K562 (cell line): Measurements from ENCODE around the gene UBXN6. TPM values are rescaled to one million over a fixed set of nuclear protein-coding genes. Genes with fewer than 3 reads are reported as not detected.
A peak's percentile ranks its signal among the peaks of the same experiment; 100 is the strongest.

Experiments
- ARHGAP35 ChIP-seq: fragments of 450-650 bp; IDR thresholded peaks from 2 replicates; pipeline ENCODE4 v1.6.1; 2018; ENCODE audit not compliant: partially characterized antibody
- CCNT2 ChIP-seq: IDR thresholded peaks from 2 replicates; pipeline ENCODE4 v1.6.1; 2011; ENCODE audit warnings: borderline replicate concordance, low read depth, mild to moderate bottlenecking, moderate library complexity, mixed read lengths, low read length; ENCODE audit not compliant: insufficient read length; ENCODE audit errors: extremely low read depth
- CGGBP1 ChIP-seq: fragments of 250-450 bp; sonication (Bioruptor Pico); IDR thresholded peaks from 2 replicates; pipeline ENCODE4 v1.9.0; 2021; ENCODE audit warnings: mild to moderate bottlenecking
- CSDE1 ChIP-seq, 2 experiments: fragments of 450-650 bp; IDR thresholded peaks; 2 replicates each; pipeline ENCODE4 v1.6.1; 2016; ENCODE audit warnings: mild to moderate bottlenecking in 1 of 2
- EP300 ChIP-seq: IDR thresholded peaks from 2 replicates; pipeline ENCODE4 v1.6.1; 2012; ENCODE audit warnings: low read length, improper control_type of control experiment
- HDAC1 ChIP-seq, 2 experiments: fragments of 450-650 bp; IDR thresholded peaks; 2 replicates each; pipeline ENCODE4 v1.6.1; 2016 to 2017; ENCODE audit warnings: inconsistent platforms in 1 of 2, mild to moderate bottlenecking in 1 of 2, moderate library complexity in 1 of 2
- HNRNPK ChIP-seq: fragments of 200-400 bp; formaldehyde crosslinking; IDR thresholded peaks from one replicate; pipeline ENCODE4 v1.6.1; 2018; ENCODE audit warnings: mild to moderate bottlenecking, low read depth, low read length; ENCODE audit not compliant: poor library complexity, severe bottlenecking
- MBD2 ChIP-seq: sonication (generic); IDR thresholded peaks from 2 replicates; pipeline ENCODE4 v1.6.1; 2016; ENCODE audit warnings: low read depth, borderline replicate concordance
- MLLT1 ChIP-seq, 2 experiments: fragments of 450-650 bp; IDR thresholded peaks; 2 replicates each; pipeline ENCODE4 v1.6.1; 2016
- MYBL2 ChIP-seq, 2 experiments: fragments of 450-650 bp in 1 of 2; sonication (generic) in 1 of 2; formaldehyde crosslinking in 1 of 2; IDR thresholded peaks; 2 replicates each; pipeline versions ENCODE4 v1.6.1 to v1.8.1; 2017 to 2022; ENCODE audit warnings: borderline replicate concordance in 1 of 2, inconsistent platforms in 1 of 2, low read depth in 1 of 2, mild to moderate bottlenecking in 1 of 2, missing genetic modification reagents in 1 of 2, moderate library complexity in 1 of 2
- NR2C1 ChIP-seq, 2 experiments: fragments of 450-650 bp; IDR thresholded peaks; 2 replicates each; pipeline ENCODE4 v1.6.1; 2017; ENCODE audit warnings: mild to moderate bottlenecking in 2 of 2, antibody characterized with exemption in 1 of 2, inconsistent platforms in 1 of 2, missing compliant biosample characterization in 1 of 2, missing genetic modification characterization in 1 of 2
- NR3C1 ChIP-seq: sonication (generic); formaldehyde crosslinking; IDR thresholded peaks from 2 replicates; pipeline ENCODE4 v1.8.1; 2022; ENCODE audit warnings: missing genetic modification reagents
- PHF8 ChIP-seq: fragments of 200-600 bp; sonication (generic); IDR thresholded peaks from 2 replicates; pipeline ENCODE4 v1.6.1; 2012; ENCODE audit warnings: mixed run types, mild to moderate bottlenecking, inconsistent platforms, low read length, moderate library complexity, borderline replicate concordance
- PHTF2 ChIP-seq: fragments of 250-450 bp; sonication (Bioruptor Pico); IDR thresholded peaks from 2 replicates; pipeline ENCODE4 v1.5.0; 2021; ENCODE audit warnings: mild to moderate bottlenecking
- TAF9B ChIP-seq: fragments of 450-650 bp; IDR thresholded peaks from 2 replicates; pipeline ENCODE4 v1.6.1; 2018; ENCODE audit warnings: mild to moderate bottlenecking; ENCODE audit not compliant: partially characterized antibody
- TOE1 ChIP-seq, 2 experiments: fragments of 450-650 bp in 1 of 2; sonication (generic) in 1 of 2; formaldehyde crosslinking in 1 of 2; IDR thresholded peaks; 2 replicates each; pipeline versions ENCODE4 v1.7.1 to v1.8.0; 2016 to 2022; ENCODE audit warnings: borderline replicate concordance in 2 of 2, mild to moderate bottlenecking in 2 of 2, antibody characterized with exemption in 1 of 2, inconsistent platforms in 1 of 2, low read depth in 1 of 2, missing genetic modification reagents in 1 of 2, moderate library complexity in 1 of 2
- ZBTB12 ChIP-seq: fragments of 250-450 bp; sonication (Bioruptor Pico); IDR thresholded peaks from 2 replicates; pipeline ENCODE4 v1.4.0; 2020
- ZC3H8 ChIP-seq: fragments of 450-650 bp; IDR thresholded peaks from 2 replicates; pipeline ENCODE4 v1.6.1; 2017
- ZNF121 ChIP-seq: sonication (generic); formaldehyde crosslinking; conservative IDR thresholded peaks from 2 replicates; pipeline ENCODE4 v1.8.0; 2022; ENCODE audit warnings: missing genetic modification reagents
- ZNF217 ChIP-seq: sonication (generic); formaldehyde crosslinking; IDR thresholded peaks from 2 replicates; pipeline ENCODE4 v1.8.0; 2022; ENCODE audit warnings: mild to moderate bottlenecking, missing genetic modification reagents
- ZNF224 ChIP-seq: sonication (generic); formaldehyde crosslinking; IDR thresholded peaks from 2 replicates; pipeline ENCODE4 v1.8.0; 2022; ENCODE audit warnings: mild to moderate bottlenecking, missing genetic modification reagents
- ZNF41 ChIP-seq: fragments of 250-450 bp; sonication (Bioruptor Pico); conservative IDR thresholded peaks from 2 replicates; pipeline ENCODE4 v1.4.0; 2020; ENCODE audit warnings: mild to moderate bottlenecking
- ZNF695 ChIP-seq: fragments of 450-650 bp; formaldehyde crosslinking; IDR thresholded peaks from 2 replicates; pipeline ENCODE4 v1.4.0; 2020; ENCODE audit warnings: mild to moderate bottlenecking, moderate library complexity
- ZZZ3 ChIP-seq: fragments of 450-650 bp; IDR thresholded peaks from 2 replicates; pipeline ENCODE4 v1.6.1; 2016; ENCODE audit warnings: antibody characterized with exemption, mild to moderate bottlenecking, moderate library complexity
- polyA plus RNA-seq, 8 experiments: library from polyadenylated mRNA; depleted of rRNA in 4 of 8; stranded (reverse) in 5 of 8; unstranded in 3 of 8; fragments of >200 nt; fragmentation: Nextera tagmentation in 2 of 8; fragmentation: Illumina TruSeq in 1 of 8; extraction: Ambion mirVana in 2 of 8; extraction: Trizol in 1 of 8; gene quantifications; 2 replicates each; pipeline versions ENCODE4 v1.2.1 to v1.2.3, GENCODE V29; 2011 to 2014; ENCODE audit warnings: inconsistent platforms in 1 of 8, missing spikeins in 1 of 8
- total RNA-seq, 7 experiments: library from RNA; depleted of rRNA in 6 of 7; stranded (reverse); fragments of >200 nt in 6 of 7; fragmentation: Illumina TruSeq in 2 of 7; extraction: Trizol in 2 of 7; gene quantifications; 2 replicates each; pipeline versions ENCODE4 v1.2.1 to v1.2.3, GENCODE V29; 2011 to 2021; ENCODE audit warnings: low replicate concordance in 1 of 7
- TF ChIP-seq, protein P1 (sequence below): sonication (generic); formaldehyde crosslinking; IDR thresholded peaks from 2 replicates; pipeline ENCODE4 v1.9.0; 2022; ENCODE audit warnings: mild to moderate bottlenecking, missing genetic modification reagents

Gene UBXN6
- total and polyA plus RNA-seq, 9 of the 15 experiments (the other 6 are each of a cell fraction or from before 2014, with no cell fraction given) = 0.48 to 90.2 (median 29.5) TPM

DNA sequence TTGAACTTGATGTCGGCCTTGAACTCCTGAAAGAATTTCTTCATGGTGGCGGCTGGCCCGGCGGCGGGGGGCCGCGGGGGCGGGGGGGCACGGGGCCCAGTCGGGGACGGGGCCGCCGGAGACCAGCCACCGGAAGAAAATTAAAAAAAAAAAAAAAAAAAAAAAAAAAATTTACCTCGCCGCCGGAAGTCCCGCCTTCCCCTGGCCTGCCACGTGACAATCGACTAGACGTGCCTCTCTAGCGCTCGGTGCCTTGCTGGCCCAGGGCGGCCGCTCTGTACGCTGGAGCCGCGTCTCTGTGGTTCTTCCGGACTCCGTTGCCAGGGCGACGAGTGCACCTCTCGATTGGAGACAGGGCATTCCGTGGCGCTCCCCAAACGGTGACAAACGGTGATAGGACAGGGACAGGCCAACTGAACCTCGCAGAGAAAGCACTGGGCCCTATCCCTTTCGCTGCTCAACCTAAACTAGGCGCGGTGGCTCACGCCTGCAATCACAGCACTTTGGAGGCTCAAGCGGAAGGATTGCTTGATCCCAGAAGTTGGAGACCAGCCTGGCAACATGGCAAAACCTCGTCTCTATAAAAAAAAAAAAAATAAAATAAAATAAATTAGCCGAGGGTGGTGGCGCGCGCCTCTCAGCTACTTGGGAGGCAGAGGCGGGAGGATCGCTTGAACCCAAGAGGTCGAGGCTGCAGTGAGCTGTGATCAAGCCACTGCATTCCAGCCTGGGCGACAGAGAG lies at the start of gene UBXN6 (continued):
- TF ChIP-seq ZBTB12 (no peak), CCNT2 (peak; percentile 19), ZC3H8 (no peak), NR3C1 (no peak), TOE1 (IDR thresholded peaks at IDR 0.05; ENCODE audit: borderline replicate concordance) (peak; percentile 87; the same call in 1 of the 2 replicates), TOE1 (CRISPR knock-in tag; IDR thresholded peaks at IDR 0.05; ENCODE audit: borderline replicate concordance, low read depth) (no peak), ARHGAP35 (no peak), ZNF41 (CRISPR knock-in tag) (no peak), CGGBP1 (CRISPR knock-in tag) (no peak), MBD2 (peak; percentile 74; the same call in 1 of the 2 replicates), ZNF695 (no peak), MYBL2 (IDR thresholded peaks at IDR 0.05; ENCODE audit: low read depth) (no peak), MYBL2 (CRISPR knock-in tag; IDR thresholded peaks at IDR 0.05; ENCODE audit: borderline replicate concordance) (no peak), PHTF2 (no peak), HNRNPK (no peak), ZNF217 (CRISPR knock-in tag) (no peak), EP300 (peak; percentile 59), ZNF121 (no peak), NR2C1 (IDR thresholded peaks at IDR 0.05) (peak; percentile 79), NR2C1 (tag; IDR thresholded peaks at IDR 0.05) (peak; percentile 71), ZZZ3 (0 out of 2 replicates have a peak, but pooled peaks have one; percentile 42), ZNF224 (CRISPR knock-in tag) (no peak), PHF8 (no peak), TAF9B (no peak), HDAC1 (IDR thresholded peaks at IDR 0.05) (no peak; a peak in 1 of 4 replicates), CSDE1 (IDR thresholded peaks at IDR 0.05) (peak in 1 of 2 experiments; percentile 86; a peak in 2 of 4 replicates), MLLT1 (IDR thresholded peaks at IDR 0.05) (peak in 1 of 2 experiments; percentile 70; a peak in 1 of 4 replicates)
- TF ChIP-seq, protein P1, sequence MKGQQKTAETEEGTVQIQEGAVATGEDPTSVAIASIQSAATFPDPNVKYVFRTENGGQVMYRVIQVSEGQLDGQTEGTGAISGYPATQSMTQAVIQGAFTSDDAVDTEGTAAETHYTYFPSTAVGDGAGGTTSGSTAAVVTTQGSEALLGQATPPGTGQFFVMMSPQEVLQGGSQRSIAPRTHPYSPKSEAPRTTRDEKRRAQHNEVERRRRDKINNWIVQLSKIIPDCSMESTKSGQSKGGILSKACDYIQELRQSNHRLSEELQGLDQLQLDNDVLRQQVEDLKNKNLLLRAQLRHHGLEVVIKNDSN (CRISPR knock-in tag) = peak; percentile 93
